ENCODE results near the gene STK25.

The STK25 gene

DNA sequence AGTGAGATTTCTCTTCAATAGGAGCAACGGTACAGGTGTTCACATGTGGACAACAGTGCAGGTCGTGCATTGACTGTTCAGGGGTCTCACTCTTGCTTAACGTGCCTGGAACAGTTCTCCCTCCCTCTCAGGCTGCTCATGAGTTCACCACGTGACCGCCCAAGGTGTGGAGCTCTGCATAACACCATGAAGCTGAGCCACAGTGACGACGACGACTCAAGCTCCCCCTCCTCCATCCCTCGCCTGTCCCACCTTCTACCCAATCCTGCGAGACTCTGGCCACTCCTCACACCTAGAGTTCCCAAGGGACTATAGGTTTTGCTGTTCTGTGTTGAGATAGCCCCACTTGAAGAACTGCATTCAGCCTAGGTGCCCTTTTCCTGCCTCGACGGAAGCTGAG, 42.8 kb downstream of the STK25 start:
- CTCF ChIA-PET = no interaction called here
- Histone ChIP-seq H3K27ac (ENCODE audit: extremely low read depth, low read depth, low read length) (no peak overlapping the region), H3K4me1 (ENCODE audit: control insufficient read depth, insufficient read depth, low read length) (no peaks in the 10 kb centered on the region), H3K9me3 (ENCODE audit: control insufficient read depth, insufficient read depth, low read depth, low read length) (no peaks in the 10 kb centered on the region), H3K36me3 (ENCODE audit: control insufficient read depth in 2 of 2, insufficient read depth in 1 of 2, low read length in 2 of 2) (peaks cover 0 to 25% of the 10 kb centered on the region in 2 experiments; a peak in 1 of 3 replicates), H3K4me3 (ENCODE audit: low read depth, low read length) (no peak overlapping the region)
- POLR2A ChIA-PET = interaction anchor here (1.0 kb wide), 1 partner anchor 42 kb away, joined by 3 read pairs; no protein-coding TSS in a partner anchor
- TF ChIP-seq KLF10 (tag by site-specific recombination; IDR thresholded peaks at IDR 0.05) (no peak), ZNF10 (tag by site-specific recombination; IDR thresholded peaks at IDR 0.05) (no peak), ZNF785 (tag by site-specific recombination; IDR thresholded peaks at IDR 0.05) (no peak), YY2 (tag by site-specific recombination; IDR thresholded peaks at IDR 0.05) (no peak), SALL2 (tag by site-specific recombination; IDR thresholded peaks at IDR 0.05; ENCODE audit: borderline replicate concordance) (no peak)
- TF ChIP-seq, protein P1, sequence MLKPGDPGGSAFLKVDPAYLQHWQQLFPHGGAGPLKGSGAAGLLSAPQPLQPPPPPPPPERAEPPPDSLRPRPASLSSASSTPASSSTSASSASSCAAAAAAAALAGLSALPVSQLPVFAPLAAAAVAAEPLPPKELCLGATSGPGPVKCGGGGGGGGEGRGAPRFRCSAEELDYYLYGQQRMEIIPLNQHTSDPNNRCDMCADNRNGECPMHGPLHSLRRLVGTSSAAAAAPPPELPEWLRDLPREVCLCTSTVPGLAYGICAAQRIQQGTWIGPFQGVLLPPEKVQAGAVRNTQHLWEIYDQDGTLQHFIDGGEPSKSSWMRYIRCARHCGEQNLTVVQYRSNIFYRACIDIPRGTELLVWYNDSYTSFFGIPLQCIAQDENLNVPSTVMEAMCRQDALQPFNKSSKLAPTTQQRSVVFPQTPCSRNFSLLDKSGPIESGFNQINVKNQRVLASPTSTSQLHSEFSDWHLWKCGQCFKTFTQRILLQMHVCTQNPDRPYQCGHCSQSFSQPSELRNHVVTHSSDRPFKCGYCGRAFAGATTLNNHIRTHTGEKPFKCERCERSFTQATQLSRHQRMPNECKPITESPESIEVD (tag by site-specific recombination; IDR thresholded peaks at IDR 0.05) = no peak

DNA sequence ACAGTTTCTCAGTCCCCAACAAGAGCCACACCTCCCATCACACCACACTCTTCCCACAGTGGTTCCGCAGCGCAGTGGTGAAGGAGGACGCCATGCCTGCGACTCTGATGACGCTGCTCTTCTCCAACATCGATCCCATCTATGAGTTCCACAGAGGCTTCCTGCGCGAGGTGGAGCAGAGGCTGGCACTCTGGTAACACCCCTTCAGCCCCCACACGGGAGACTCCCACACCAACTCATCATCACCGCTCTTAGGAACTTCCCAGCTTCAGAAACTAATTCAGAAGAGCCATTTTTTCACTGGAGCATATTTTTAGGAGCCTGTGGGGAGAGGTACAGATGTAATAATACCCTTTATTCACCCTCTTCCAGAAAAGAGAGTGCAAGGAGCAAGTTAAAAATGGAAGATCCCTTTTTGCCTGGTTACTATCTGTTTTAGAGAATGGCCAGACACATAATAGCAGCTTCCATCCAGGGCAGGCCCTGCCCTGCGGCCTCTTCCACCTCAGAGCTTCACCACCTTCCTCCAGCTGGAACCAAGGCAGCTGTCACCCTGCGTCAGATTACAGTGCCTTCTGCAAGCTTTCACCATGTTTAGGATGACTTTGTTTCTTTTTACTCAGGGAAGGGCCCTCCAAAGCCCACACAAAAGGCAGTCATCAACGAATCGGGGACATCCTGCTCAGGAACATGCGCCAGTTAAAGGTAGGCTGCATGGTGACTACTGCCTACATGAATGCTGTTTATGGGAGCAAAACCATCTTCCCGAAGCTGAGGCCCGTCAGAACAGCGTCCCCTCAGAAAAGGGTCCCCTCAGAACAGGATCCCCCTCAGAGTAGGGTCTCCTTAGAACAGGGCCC, 44.9 kb downstream of the STK25 start:
- Histone ChIP-seq H3K4me3 (ENCODE audit: low read depth, low read length) (no peak overlapping the region), H3K27ac (ENCODE audit: extremely low read depth, low read depth, low read length) (no peak overlapping the region), H3K9me3 (ENCODE audit: control insufficient read depth, insufficient read depth, low read depth, low read length) (no peaks in the 10 kb centered on the region), H3K36me3 (ENCODE audit: control insufficient read depth in 2 of 2, insufficient read depth in 1 of 2, low read length in 2 of 2) (peaks cover 0 to 20% of the 10 kb centered on the region in 2 experiments; a peak in 1 of 3 replicates), H3K4me1 (ENCODE audit: control insufficient read depth, insufficient read depth, low read length) (no peaks in the 10 kb centered on the region)
- CTCF ChIA-PET = interaction anchor here (0.6 kb wide), 1 partner anchor 309 kb away, joined by 3 read pairs; no protein-coding TSS in a partner anchor
- POLR2A ChIA-PET = no interaction called here
- TF ChIP-seq, protein P2, sequence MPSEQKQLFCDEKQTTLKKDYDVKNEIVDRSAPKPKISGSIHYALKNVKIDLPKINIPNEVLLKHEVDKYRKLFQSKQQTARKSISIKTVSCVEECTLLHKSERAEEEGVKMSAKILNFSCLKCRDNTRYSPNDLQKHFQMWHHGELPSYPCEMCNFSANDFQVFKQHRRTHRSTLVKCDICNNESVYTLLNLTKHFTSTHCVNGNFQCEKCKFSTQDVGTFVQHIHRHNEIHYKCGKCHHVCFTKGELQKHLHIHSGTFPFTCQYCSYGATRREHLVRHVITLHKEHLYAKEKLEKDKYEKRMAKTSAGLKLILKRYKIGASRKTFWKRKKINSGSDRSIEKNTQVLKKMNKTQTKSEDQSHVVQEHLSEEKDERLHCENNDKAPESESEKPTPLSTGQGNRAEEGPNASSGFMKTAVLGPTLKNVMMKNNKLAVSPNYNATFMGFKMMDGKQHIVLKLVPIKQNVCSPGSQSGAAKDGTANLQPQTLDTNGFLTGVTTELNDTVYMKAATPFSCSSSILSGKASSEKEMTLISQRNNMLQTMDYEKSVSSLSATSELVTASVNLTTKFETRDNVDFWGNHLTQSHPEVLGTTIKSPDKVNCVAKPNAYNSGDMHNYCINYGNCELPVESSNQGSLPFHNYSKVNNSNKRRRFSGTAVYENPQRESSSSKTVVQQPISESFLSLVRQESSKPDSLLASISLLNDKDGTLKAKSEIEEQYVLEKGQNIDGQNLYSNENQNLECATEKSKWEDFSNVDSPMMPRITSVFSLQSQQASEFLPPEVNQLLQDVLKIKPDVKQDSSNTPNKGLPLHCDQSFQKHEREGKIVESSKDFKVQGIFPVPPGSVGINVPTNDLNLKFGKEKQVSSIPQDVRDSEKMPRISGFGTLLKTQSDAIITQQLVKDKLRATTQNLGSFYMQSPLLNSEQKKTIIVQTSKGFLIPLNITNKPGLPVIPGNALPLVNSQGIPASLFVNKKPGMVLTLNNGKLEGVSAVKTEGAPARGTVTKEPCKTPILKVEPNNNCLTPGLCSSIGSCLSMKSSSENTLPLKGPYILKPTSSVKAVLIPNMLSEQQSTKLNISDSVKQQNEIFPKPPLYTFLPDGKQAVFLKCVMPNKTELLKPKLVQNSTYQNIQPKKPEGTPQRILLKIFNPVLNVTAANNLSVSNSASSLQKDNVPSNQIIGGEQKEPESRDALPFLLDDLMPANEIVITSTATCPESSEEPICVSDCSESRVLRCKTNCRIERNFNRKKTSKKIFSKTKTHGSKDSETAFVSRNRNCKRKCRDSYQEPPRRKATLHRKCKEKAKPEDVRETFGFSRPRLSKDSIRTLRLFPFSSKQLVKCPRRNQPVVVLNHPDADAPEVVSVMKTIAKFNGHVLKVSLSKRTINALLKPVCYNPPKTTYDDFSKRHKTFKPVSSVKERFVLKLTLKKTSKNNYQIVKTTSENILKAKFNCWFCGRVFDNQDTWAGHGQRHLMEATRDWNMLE (tag by site-specific recombination; conservative IDR thresholded peaks at IDR 0.05; ENCODE audit: low read depth) = no peak
- TF ChIP-seq ZNF37A (tag by site-specific recombination; IDR thresholded peaks at IDR 0.05) (no peak), MYNN (tag by site-specific recombination; IDR thresholded peaks at IDR 0.05; ENCODE audit: borderline replicate concordance) (no peak), ZNF610 (tag by site-specific recombination; IDR thresholded peaks at IDR 0.05; ENCODE audit: borderline replicate concordance) (no peak), ZFP41 (tag by site-specific recombination; IDR thresholded peaks at IDR 0.05; ENCODE audit: borderline replicate concordance) (no peak), ZNF629 (tag by site-specific recombination; IDR thresholded peaks at IDR 0.05) (no peak), ZNF335 (tag by site-specific recombination; conservative IDR thresholded peaks at IDR 0.05) (no peak), ZNF747 (tag by site-specific recombination; IDR thresholded peaks at IDR 0.05) (no peak), ZBTB8A (tag by site-specific recombination; IDR thresholded peaks at IDR 0.05) (no peak), ZNF112 (tag by site-specific recombination; IDR thresholded peaks at IDR 0.05) (no peak), ZNF626 (tag by site-specific recombination; IDR thresholded peaks at IDR 0.05) (no peak), ZNF658 (tag by site-specific recombination; IDR thresholded peaks at IDR 0.05) (no peak), ZNF239 (tag by site-specific recombination; IDR thresholded peaks at IDR 0.05) (no peak), ZNF266 (tag by site-specific recombination; IDR thresholded peaks at IDR 0.05; ENCODE audit: low read depth) (no peak), ZNF621 (tag by site-specific recombination; IDR thresholded peaks at IDR 0.05) (no peak)
- TF ChIP-seq, protein P3, sequence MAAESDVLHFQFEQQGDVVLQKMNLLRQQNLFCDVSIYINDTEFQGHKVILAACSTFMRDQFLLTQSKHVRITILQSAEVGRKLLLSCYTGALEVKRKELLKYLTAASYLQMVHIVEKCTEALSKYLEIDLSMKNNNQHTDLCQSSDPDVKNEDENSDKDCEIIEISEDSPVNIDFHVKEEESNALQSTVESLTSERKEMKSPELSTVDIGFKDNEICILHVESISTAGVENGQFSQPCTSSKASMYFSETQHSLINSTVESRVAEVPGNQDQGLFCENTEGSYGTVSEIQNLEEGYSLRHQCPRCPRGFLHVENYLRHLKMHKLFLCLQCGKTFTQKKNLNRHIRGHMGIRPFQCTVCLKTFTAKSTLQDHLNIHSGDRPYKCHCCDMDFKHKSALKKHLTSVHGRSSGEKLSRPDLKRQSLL (tag by site-specific recombination; IDR thresholded peaks at IDR 0.05) = no peak
- TF ChIP-seq, protein P4, sequence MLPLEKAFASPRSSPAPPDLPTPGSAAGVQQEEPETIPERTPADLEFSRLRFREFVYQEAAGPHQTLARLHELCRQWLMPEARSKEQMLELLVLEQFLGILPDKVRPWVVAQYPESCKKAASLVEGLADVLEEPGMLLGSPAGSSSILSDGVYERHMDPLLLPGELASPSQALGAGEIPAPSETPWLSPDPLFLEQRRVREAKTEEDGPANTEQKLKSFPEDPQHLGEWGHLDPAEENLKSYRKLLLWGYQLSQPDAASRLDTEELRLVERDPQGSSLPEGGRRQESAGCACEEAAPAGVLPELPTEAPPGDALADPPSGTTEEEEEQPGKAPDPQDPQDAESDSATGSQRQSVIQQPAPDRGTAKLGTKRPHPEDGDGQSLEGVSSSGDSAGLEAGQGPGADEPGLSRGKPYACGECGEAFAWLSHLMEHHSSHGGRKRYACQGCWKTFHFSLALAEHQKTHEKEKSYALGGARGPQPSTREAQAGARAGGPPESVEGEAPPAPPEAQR (tag by site-specific recombination; IDR thresholded peaks at IDR 0.05) = no peak
- TF ChIP-seq, protein P5, sequence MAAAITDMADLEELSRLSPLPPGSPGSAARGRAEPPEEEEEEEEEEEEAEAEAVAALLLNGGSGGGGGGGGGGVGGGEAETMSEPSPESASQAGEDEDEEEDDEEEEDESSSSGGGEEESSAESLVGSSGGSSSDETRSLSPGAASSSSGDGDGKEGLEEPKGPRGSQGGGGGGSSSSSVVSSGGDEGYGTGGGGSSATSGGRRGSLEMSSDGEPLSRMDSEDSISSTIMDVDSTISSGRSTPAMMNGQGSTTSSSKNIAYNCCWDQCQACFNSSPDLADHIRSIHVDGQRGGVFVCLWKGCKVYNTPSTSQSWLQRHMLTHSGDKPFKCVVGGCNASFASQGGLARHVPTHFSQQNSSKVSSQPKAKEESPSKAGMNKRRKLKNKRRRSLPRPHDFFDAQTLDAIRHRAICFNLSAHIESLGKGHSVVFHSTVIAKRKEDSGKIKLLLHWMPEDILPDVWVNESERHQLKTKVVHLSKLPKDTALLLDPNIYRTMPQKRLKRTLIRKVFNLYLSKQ (tag by site-specific recombination; IDR thresholded peaks at IDR 0.05; ENCODE audit: borderline replicate concordance) = no peak
